Activated CD4-positive, alpha-beta memory T cell treated with anti-CD3 and anti-CD28 coated beads for 36 hours (primary cell): ENCODE measurements around the gene SARM1. TPM values are rescaled to one million over a fixed set of nuclear protein-coding genes. Genes with fewer than 3 reads are reported as not detected.
A peak's percentile ranks its signal among the peaks of the same experiment; 100 is the strongest.

Source experiments
- CTCF ChIA-PET: fragments of 350-600 bp; sonication (Branson Sonifier 250); formaldehyde crosslinking; loops from one replicate; lab custom pipeline; 2021; ENCODE audit warnings: antibody characterized with exemption, inconsistent platforms; lab: Charles Lee
- POLR2A ChIA-PET: fragments of 350-600 bp; sonication (Branson Sonifier 250); formaldehyde crosslinking; loops from one replicate; lab custom pipeline; 2021; ENCODE audit warnings: antibody characterized with exemption; lab: Charles Lee
- DNase-seq: peaks from one replicate; pipeline ENCODE4 v3.0.0-alpha.2; 2020
- H3K27ac Mint-ChIP-seq: one replicate; pipeline ENCODE4 v1.8.0; 2021; ENCODE audit warnings: mixed read lengths
- H3K27me3 Mint-ChIP-seq: one replicate; pipeline ENCODE4 v1.8.0; 2021; ENCODE audit warnings: mixed read lengths
- H3K36me3 Mint-ChIP-seq: one replicate; pipeline ENCODE4 v1.8.0; 2021; ENCODE audit warnings: mixed read lengths
- H3K4me1 Mint-ChIP-seq: one replicate; pipeline ENCODE4 v1.8.0; 2021; ENCODE audit warnings: low read depth, mixed read lengths
- H3K4me3 Mint-ChIP-seq: one replicate; pipeline ENCODE4 v1.8.0; 2021; ENCODE audit warnings: mild to moderate bottlenecking, mixed read lengths
- H3K9me3 Mint-ChIP-seq: one replicate; pipeline ENCODE4 v1.8.0; 2021; ENCODE audit warnings: mixed read lengths
- intact Hi-C: fragments of 100-400 bp; cut with micrococcal nuclease; formaldehyde crosslinking; loops from one replicate; pipeline ENCODE4 v1.15.1; 2023
- total RNA-seq, 2 experiments: library from RNA; stranded (reverse); gene quantifications; one replicate each; pipeline ENCODE4 v1.2.3, GENCODE V29; 2021

Gene SARM1
- total RNA-seq, 2 experiments from 2014 or later = 16.5 to 18.3 TPM

- H3K27me3 Mint-ChIP-seq = no peaks in the 10 kb centered on the region
- intact Hi-C loops = loop anchor here (1.0 to 10.0 kb wide), 3 partner anchors 13 to 187 kb away; partner anchors contain the start of genes IFT20, SARM1 and TNFAIP1
- H3K4me1 Mint-ChIP-seq = peaks cover 28% of the 10 kb centered on the region
- ChIA-PET POLR2A (interaction anchor here (0.6 to 3.9 kb wide), 7 partner anchors 10 to 286 kb away, joined by 3 to 40 read pairs (median 8); partner anchors contain the start of genes IFT20, SARM1, TMEM97 and TNFAIP1), CTCF (interaction anchor here (1.4 to 2.2 kb wide), 3 partner anchors 22 to 106 kb away, joined by 3 to 9 read pairs (median 5); partner anchors contain the start of genes IFT20 and TNFAIP1)
- H3K27ac Mint-ChIP-seq = peak overlapping the region; percentile 79
- H3K36me3 Mint-ChIP-seq = peaks cover 28% of the 10 kb centered on the region
- no peaks in the 10 kb centered on the region for H3K9me3 Mint-ChIP-seq
- no peak for DNase-seq
- peak overlapping the region; percentile 95 for H3K4me3 Mint-ChIP-seq
Measured at GRCh38 chr17:28357901-28358197, 13.6 kb upstream of the SARM1 start.

DNA sequence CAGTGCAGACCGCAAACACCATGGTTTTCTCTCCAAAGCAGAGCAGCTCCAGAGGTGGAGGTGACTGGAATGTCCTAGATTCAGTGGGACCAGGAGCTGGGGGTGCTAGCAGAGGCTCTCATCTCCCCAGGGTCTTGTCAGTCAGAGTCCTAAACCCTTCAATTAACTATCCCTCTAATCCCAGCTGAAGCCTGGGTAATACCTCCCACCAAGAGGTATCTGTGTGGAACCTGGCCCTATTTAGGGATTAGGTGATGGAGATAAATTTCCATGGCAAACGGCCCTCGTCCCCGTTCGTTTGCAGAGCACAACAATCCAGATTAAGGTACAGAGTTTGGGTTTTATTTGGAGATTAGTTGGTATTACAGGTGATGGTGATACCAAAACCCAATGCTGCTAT, 8.3 kb upstream of the SARM1 start:
- ChIA-PET CTCF (no interaction called here), POLR2A (no interaction called here)
- Mint-ChIP-seq H3K27ac (no peak overlapping the region), H3K27me3 (no peaks in the 10 kb centered on the region), H3K36me3 (peaks cover 14% of the 10 kb centered on the region), H3K9me3 (no peaks in the 10 kb centered on the region), H3K4me1 (peaks cover 4% of the 10 kb centered on the region), H3K4me3 (no peak overlapping the region)
- intact Hi-C loops = no loop called here
- DNase-seq = no peak

GRCh38 chr17:28363776-28364650, 7.5 kb upstream of the SARM1 start:
- CTCF ChIA-PET = no interaction called here
- POLR2A ChIA-PET = interaction anchor here (0.5 kb wide), 1 partner anchor 409 kb away, joined by 3 read pairs; no protein-coding TSS in a partner anchor
- Mint-ChIP-seq H3K36me3 (peaks cover 14% of the 10 kb centered on the region), H3K9me3 (no peaks in the 10 kb centered on the region), H3K4me1 (no peaks in the 10 kb centered on the region), H3K4me3 (no peak overlapping the region), H3K27me3 (no peaks in the 10 kb centered on the region), H3K27ac (no peak overlapping the region)
- intact Hi-C loops = no loop called here
- no peak for DNase-seq

GRCh38 chr17:28364665-28365363, 6.7 kb upstream of the SARM1 start, which contains the start of gene SEBOX:
TSS of gene SEBOX (minus strand) at chr17:28365199. CDS start at chr17:28365151, 48 bp downstream.
- Mint-ChIP-seq H3K4me1 (no peaks in the 10 kb centered on the region), H3K9me3 (no peaks in the 10 kb centered on the region), H3K27me3 (no peaks in the 10 kb centered on the region), H3K36me3 (peaks cover 11% of the 10 kb centered on the region), H3K4me3 (no peak within 1 kb of the TSS), H3K27ac (no peak within 1 kb of the TSS)
- DNase-seq = no peak
- intact Hi-C loops = no loop called here
- ChIA-PET POLR2A (interaction anchor here (0.5 kb wide), 1 partner anchor 408 kb away, joined by 3 read pairs; no protein-coding TSS in a partner anchor), CTCF (no interaction called here)

GRCh38 chr17:28365487-28365886, 6.0 kb upstream of the SARM1 start:
- H3K4me3 Mint-ChIP-seq = no peak overlapping the region
- no peaks in the 10 kb centered on the region for H3K27me3 Mint-ChIP-seq
- H3K27ac Mint-ChIP-seq = no peak overlapping the region
- no peaks in the 10 kb centered on the region for H3K4me1 Mint-ChIP-seq
- H3K36me3 Mint-ChIP-seq = peaks cover 8% of the 10 kb centered on the region
- DNase-seq = no peak
- ChIA-PET POLR2A (no interaction called here), CTCF (no interaction called here)
- H3K9me3 Mint-ChIP-seq = no peaks in the 10 kb centered on the region
- intact Hi-C loops = no loop called here

GRCh38 chr17:28366605-28367004, 4.9 kb upstream of the SARM1 start:
- Mint-ChIP-seq H3K9me3 (no peaks in the 10 kb centered on the region), H3K4me3 (no peak overlapping the region), H3K4me1 (peaks cover 4% of the 10 kb centered on the region), H3K36me3 (no peaks in the 10 kb centered on the region), H3K27me3 (no peaks in the 10 kb centered on the region), H3K27ac (no peak overlapping the region)
- ChIA-PET POLR2A (no interaction called here), CTCF (no interaction called here)
- DNase-seq = no peak
- intact Hi-C loops = no loop called here

DNA sequence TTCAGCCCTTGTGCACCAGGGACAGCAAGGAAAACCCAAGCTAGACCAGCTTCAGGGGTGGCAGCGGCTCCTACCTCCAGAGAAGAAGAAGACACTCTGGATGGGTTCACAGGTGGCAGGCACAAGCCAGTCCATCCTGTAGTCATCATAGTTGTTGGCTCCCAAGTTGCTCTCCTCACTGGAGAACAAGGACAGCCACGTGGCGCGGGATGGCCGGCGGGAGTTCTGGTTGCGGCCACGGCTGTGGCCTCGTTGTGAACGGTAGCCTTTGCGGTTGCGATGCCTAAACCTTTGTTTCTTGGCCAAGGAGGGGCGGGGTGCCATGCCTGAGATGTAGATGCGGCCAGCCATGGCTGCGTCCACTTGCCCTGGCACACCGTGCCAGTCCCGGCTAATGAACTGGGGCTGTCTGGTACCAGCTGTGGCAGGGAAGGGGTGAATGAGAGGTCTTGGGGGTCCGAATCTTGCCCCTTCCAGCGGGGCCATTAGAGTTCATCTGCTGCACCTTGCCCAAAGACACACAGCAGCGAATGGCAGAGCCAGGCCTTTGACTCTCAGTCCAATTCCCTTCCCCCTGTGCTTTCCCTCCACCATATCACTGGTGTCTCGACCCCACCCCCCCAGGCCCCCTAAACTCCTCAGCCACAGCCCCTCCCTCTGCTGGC, 3.7 kb upstream of the SARM1 start:
- H3K4me3 Mint-ChIP-seq = no peak overlapping the region
- peaks cover 6% of the 10 kb centered on the region for H3K4me1 Mint-ChIP-seq
- no peaks in the 10 kb centered on the region for H3K9me3 Mint-ChIP-seq
- no peaks in the 10 kb centered on the region for H3K36me3 Mint-ChIP-seq
- ChIA-PET CTCF (no interaction called here), POLR2A (no interaction called here)
- intact Hi-C loops = no loop called here
- no peak overlapping the region for H3K27ac Mint-ChIP-seq
- no peaks in the 10 kb centered on the region for H3K27me3 Mint-ChIP-seq
- no peak for DNase-seq

GRCh38 chr17:28368306-28368831, 3.1 kb upstream of the SARM1 start:
- Mint-ChIP-seq H3K27me3 (no peaks in the 10 kb centered on the region), H3K27ac (no peak overlapping the region), H3K9me3 (no peaks in the 10 kb centered on the region), H3K36me3 (no peaks in the 10 kb centered on the region), H3K4me1 (peaks cover 12% of the 10 kb centered on the region), H3K4me3 (no peak overlapping the region)
- intact Hi-C loops = no loop called here
- DNase-seq = no peak
- POLR2A ChIA-PET = no interaction called here
- CTCF ChIA-PET = no interaction called here

- no peaks in the 10 kb centered on the region for H3K27me3 Mint-ChIP-seq
- ChIA-PET POLR2A (no interaction called here), CTCF (no interaction called here)
- no peak for DNase-seq
- no peaks in the 10 kb centered on the region for H3K9me3 Mint-ChIP-seq
- no peak overlapping the region for H3K27ac Mint-ChIP-seq
- peaks cover 16% of the 10 kb centered on the region for H3K4me1 Mint-ChIP-seq
- no peak overlapping the region for H3K4me3 Mint-ChIP-seq
- intact Hi-C loops = no loop called here
- no peaks in the 10 kb centered on the region for H3K36me3 Mint-ChIP-seq
Measured at GRCh38 chr17:28368915-28369683, 2.4 kb upstream of the SARM1 start.

DNA sequence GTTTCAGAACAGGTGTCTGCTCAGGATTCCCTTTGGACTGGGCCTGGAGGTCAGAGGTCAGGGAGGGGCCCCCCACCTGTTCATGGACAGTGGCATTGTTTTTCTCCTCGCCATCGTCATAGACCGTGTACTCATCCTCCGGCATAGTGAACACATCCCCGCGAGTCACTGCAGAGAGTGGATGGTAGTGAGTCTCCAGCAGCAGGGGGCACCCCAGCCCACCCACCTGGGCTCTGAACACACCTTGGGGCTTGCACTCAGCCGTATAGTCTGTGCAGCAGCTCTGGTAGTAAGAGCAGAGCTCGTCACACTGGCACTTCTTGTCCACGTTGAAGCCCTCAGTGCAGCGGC, 1.8 kb upstream of the SARM1 start:
- Mint-ChIP-seq H3K27me3 (no peaks in the 10 kb centered on the region), H3K27ac (no peak overlapping the region), H3K4me3 (no peak overlapping the region), H3K4me1 (peaks cover 16% of the 10 kb centered on the region), H3K9me3 (no peaks in the 10 kb centered on the region), H3K36me3 (no peaks in the 10 kb centered on the region)
- DNase-seq = no peak
- ChIA-PET POLR2A (interaction anchor here (2.6 kb wide), 1 partner anchor 12 kb away, joined by 12 read pairs; the partner anchor contains the start of gene POLDIP2), CTCF (interaction anchor here (1.2 kb wide), 1 partner anchor 135 kb away, joined by 3 read pairs; no protein-coding TSS in a partner anchor)
- intact Hi-C loops = no loop called here
